ENCODE data around the gene KLK6.

Gene KLK6

DNA sequence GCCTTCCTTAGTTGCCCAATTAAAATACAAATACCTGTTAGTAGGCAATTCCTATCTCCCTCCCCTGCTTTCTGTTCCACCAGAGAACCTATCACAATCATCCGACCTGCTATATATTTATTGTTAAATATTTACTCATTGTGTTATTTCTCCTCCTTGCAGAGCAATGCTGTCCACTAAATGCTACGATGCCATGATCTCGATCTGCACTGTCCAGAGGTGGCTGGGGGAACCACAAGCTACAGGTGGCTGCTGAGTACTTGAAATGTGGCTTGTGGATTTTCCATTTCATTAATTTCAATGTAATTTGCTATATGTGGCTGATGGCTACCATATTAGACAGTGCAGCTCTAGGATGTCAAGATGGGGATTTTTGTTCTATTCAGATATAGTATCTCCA is 5.1 kb downstream of the KLK6 start:
- TF ChIP-seq, protein P1, sequence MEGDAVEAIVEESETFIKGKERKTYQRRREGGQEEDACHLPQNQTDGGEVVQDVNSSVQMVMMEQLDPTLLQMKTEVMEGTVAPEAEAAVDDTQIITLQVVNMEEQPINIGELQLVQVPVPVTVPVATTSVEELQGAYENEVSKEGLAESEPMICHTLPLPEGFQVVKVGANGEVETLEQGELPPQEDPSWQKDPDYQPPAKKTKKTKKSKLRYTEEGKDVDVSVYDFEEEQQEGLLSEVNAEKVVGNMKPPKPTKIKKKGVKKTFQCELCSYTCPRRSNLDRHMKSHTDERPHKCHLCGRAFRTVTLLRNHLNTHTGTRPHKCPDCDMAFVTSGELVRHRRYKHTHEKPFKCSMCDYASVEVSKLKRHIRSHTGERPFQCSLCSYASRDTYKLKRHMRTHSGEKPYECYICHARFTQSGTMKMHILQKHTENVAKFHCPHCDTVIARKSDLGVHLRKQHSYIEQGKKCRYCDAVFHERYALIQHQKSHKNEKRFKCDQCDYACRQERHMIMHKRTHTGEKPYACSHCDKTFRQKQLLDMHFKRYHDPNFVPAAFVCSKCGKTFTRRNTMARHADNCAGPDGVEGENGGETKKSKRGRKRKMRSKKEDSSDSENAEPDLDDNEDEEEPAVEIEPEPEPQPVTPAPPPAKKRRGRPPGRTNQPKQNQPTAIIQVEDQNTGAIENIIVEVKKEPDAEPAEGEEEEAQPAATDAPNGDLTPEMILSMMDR (IDR thresholded peaks at IDR 0.05; ENCODE audit: insufficient read depth, low read length, poor library complexity, severe bottlenecking): no peak
- no peak for TF ChIP-seq EZH2phosphoT487 (conservative IDR thresholded peaks at IDR 0.05; ENCODE audit: low read length)

DNA sequence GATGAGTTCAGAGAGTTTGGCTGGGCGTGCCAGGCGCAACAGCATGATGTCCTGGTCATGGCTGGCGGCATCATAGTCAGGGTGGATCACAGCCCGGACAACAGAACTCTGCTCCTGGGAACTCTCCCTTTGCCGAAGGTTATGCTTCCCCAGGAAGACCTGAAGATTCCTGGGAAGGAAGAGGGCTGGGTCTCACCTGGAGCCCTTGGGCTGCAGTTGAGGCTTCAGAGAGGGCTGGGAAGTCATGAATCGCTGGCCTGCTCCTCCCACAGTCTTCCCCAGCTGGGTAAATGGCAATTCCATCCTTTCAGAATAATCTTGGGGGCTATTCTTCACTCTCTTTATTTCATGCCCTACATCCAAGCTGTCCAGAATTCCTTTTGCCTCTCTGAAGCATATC is 6.0 kb downstream of the KLK6 start:
- TF ChIP-seq, protein P1 (IDR thresholded peaks at IDR 0.05; ENCODE audit: insufficient read depth, low read length, poor library complexity, severe bottlenecking): no peak
- TF ChIP-seq EZH2phosphoT487 (conservative IDR thresholded peaks at IDR 0.05; ENCODE audit: low read length): no peak
- Histone ChIP-seq H3K4me3 (ENCODE audit: insufficient read depth, low read length, poor library complexity, severe bottlenecking) (no peak overlapping the region), H3K9me2 (replicated peaks; ENCODE audit: insufficient read depth, low read length) (no peaks in the 10 kb centered on the region), H3K4me2 (ENCODE audit: low read depth, low read length, poor library complexity, severe bottlenecking) (no peak overlapping the region), H3K79me2 (ENCODE audit: insufficient read depth, low read length) (no peaks in the 10 kb centered on the region), H3K9ac (ENCODE audit: low read length) (no peak overlapping the region), H4K20me1 (ENCODE audit: low read depth, low read length) (no peaks in the 10 kb centered on the region), H3K36me3 (ENCODE audit: low read length) (no peaks in the 10 kb centered on the region), H3K27ac (ENCODE audit: low read depth, low read length) (no peak overlapping the region), H3K27me3 (ENCODE audit: low read length) (no peaks in the 10 kb centered on the region), H2AFZ (ENCODE audit: low read depth, low read length, severe bottlenecking) (no peak overlapping the region), H3K9me3 (ENCODE audit: insufficient read depth, low read length) (no peaks in the 10 kb centered on the region), H3F3A (ENCODE audit: insufficient read depth) (no peaks in the 10 kb centered on the region)

More for the DNA sequence above, 5.1 kb downstream of the KLK6 start:
- Histone ChIP-seq H3F3A (ENCODE audit: insufficient read depth) (no peaks in the 10 kb centered on the region), H3K36me3 (ENCODE audit: low read length) (no peaks in the 10 kb centered on the region), H3K9me3 (ENCODE audit: insufficient read depth, low read length) (no peaks in the 10 kb centered on the region), H3K9ac (ENCODE audit: low read length) (no peak overlapping the region), H3K27ac (ENCODE audit: low read depth, low read length) (no peak overlapping the region), H2AFZ (ENCODE audit: low read depth, low read length, severe bottlenecking) (no peak overlapping the region), H3K9me2 (replicated peaks; ENCODE audit: insufficient read depth, low read length) (no peaks in the 10 kb centered on the region), H3K4me3 (ENCODE audit: insufficient read depth, low read length, poor library complexity, severe bottlenecking) (no peak overlapping the region), H3K27me3 (ENCODE audit: low read length) (no peaks in the 10 kb centered on the region), H4K20me1 (ENCODE audit: low read depth, low read length) (no peaks in the 10 kb centered on the region), H3K79me2 (ENCODE audit: insufficient read depth, low read length) (no peaks in the 10 kb centered on the region), H3K4me2 (ENCODE audit: low read depth, low read length, poor library complexity, severe bottlenecking) (no peak overlapping the region)

DNA sequence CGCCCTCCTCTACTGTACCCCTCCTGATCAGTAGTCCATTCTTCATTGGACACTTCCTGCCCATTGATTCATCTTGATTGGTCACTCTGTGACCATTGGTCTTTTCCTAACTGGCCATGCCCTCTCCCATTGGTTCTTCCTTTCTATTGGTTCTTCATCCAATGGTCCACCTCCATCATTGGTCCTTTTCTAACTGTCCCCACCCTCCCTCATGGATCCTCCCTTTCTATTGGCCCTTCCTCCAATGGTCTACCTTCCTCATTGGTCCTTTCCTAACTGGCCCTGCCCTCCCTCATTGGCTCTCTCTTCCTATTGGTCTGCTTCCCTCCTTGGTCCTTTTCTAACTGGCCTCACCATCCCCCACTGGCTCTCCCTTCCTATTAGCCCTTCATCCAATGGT is 7.1 kb downstream of the KLK6 start:
- Histone ChIP-seq H3K27ac (ENCODE audit: low read depth, low read length) (no peak overlapping the region), H3K9me2 (replicated peaks; ENCODE audit: insufficient read depth, low read length) (no peaks in the 10 kb centered on the region), H4K20me1 (ENCODE audit: low read depth, low read length) (no peaks in the 10 kb centered on the region), H3K4me2 (ENCODE audit: low read depth, low read length, poor library complexity, severe bottlenecking) (no peak overlapping the region), H3K79me2 (ENCODE audit: insufficient read depth, low read length) (no peaks in the 10 kb centered on the region), H3K36me3 (ENCODE audit: low read length) (no peaks in the 10 kb centered on the region), H3K9me3 (ENCODE audit: insufficient read depth, low read length) (no peaks in the 10 kb centered on the region), H3K4me3 (ENCODE audit: insufficient read depth, low read length, poor library complexity, severe bottlenecking) (no peak overlapping the region), H3K9ac (ENCODE audit: low read length) (no peak overlapping the region), H3K27me3 (ENCODE audit: low read length) (no peaks in the 10 kb centered on the region), H3F3A (ENCODE audit: insufficient read depth) (no peaks in the 10 kb centered on the region), H2AFZ (ENCODE audit: low read depth, low read length, severe bottlenecking) (no peak overlapping the region)
- TF ChIP-seq EZH2phosphoT487 (conservative IDR thresholded peaks at IDR 0.05; ENCODE audit: low read length): no peak
- TF ChIP-seq, protein P1 (IDR thresholded peaks at IDR 0.05; ENCODE audit: insufficient read depth, low read length, poor library complexity, severe bottlenecking): no peak
